IPS DF 6.9 (cell line): ENCODE measurements around the gene TJP1.

Experiments
- DNase-seq: peaks from one replicate; pipeline ENCODE4 v3.0.0-alpha.2; 2013; ENCODE audit warnings: low read depth, low spot score
- H3K27ac ChIP-seq: one replicate; pipeline ENCODE4 v1.5.1; 2013; ENCODE audit warnings: low read length, control low read depth
- H3K27me3 ChIP-seq: 2 replicates; pipeline ENCODE4 v1.6.1; 2013; ENCODE audit warnings: mild to moderate bottlenecking, low read length; ENCODE audit not compliant: control insufficient read depth, insufficient read depth
- H3K36me3 ChIP-seq: 2 replicates; pipeline ENCODE4 v1.6.1; 2013; ENCODE audit warnings: low read length; ENCODE audit not compliant: control insufficient read depth, insufficient read depth
- H3K4me1 ChIP-seq: 2 replicates; pipeline ENCODE4 v1.6.1; 2013; ENCODE audit warnings: low read length; ENCODE audit not compliant: control insufficient read depth, insufficient read depth
- H3K4me3 ChIP-seq: 2 replicates; pipeline ENCODE4 v1.5.1; 2013; ENCODE audit warnings: mild to moderate bottlenecking, low read length
- H3K9me3 ChIP-seq: 2 replicates; pipeline ENCODE4 v1.6.1; 2013; ENCODE audit warnings: low read length, inconsistent platforms; ENCODE audit not compliant: control insufficient read depth, insufficient read depth
- WGBS: extraction: QIAGEN DNeasy Blood & Tissue Kit; methylation state at CpG from one replicate; pipeline ENCODE4 v1.1.7; 2013; ENCODE audit warnings: mixed read lengths, missing lambda C conversion rate; ENCODE audit not compliant: insufficient read length, insufficient coverage; 5-methylcytosine and 5-hydroxymethylcytosine counted together

The TJP1 gene

DNA sequence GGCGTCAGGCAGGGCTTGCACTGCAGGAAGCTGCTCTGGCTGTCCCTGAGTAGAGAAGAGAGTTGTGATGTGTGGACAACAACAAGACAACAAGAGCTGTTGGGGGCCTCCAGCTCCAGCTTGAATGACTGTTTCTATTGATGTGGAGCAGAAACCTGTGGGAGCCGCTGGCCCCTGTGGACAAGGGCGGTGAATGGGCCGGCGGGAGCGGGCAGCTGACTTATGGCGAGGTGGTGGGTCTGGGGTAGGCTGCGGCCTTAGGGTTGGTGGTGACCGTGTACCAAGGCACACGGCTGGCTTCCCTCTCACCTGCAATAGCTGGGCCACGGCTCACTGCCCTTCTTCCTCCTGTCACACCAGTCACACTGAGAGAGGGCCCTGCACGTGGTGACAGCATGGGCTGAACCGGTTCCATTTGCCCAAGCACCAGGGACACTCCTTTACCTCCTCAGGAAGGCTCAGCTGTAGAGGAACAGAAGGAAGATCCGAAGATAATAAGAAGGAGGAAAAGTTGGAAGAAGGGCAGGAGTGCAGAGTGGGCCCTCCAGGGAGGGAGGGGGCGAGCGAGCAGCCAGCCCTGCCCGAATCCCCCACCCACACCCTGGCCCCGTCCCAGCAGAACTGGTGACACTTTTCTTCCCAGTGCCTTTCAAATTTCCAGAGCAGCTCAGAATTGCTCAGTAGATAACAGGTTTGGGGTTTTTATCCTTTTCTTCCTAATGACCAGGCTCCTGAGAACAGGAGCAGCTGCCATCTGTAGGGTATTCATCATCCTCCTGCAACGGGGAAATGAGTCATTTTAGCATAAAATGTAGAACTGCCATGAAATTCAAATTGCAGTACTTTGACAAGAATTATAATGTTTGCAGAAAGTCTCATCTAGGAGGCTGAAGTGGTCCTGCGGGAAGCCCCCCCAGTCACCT lies 136.9 kb downstream of the TJP1 start:
- Histone ChIP-seq H3K36me3 (peaks cover 2% of the 10 kb centered on the region; the same call in 1 of the 2 replicates), H3K27me3 (no peaks in the 10 kb centered on the region), H3K4me1 (0 out of 2 replicates have a peak, but pooled peaks cover 2% of the 10 kb centered on the region), H3K4me3 (no peak overlapping the region), H3K27ac (no peak overlapping the region), H3K9me3 (no peaks in the 10 kb centered on the region)
- no CpG with 5 or more reads among the region's 20 CpGs for WGBS
- DNase-seq: no peak

DNA sequence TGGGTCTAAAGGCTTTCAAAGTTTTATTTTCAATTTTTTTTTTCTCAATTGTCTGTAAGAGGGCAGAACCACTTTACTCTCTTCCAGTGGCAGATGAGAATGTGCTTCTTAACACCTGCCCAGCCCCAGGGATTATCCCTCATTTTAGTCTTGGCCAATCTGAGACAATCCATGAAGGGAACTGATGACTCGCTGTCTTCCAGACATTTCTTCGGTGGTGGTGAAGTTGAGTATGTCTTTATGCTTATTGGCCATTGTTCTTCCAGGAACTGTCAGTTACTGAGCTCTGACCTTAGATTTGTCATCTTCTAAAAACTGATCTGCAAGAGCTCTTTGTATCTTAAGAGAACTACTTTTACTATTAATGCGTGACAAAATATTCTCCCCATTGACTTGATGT lies 139.5 kb downstream of the TJP1 start:
- H3K36me3 ChIP-seq: peaks cover 1% of the 10 kb centered on the region; the same call in 1 of the 2 replicates
- H3K27me3 ChIP-seq: no peaks in the 10 kb centered on the region
- H3K4me1 ChIP-seq: peaks cover 4% of the 10 kb centered on the region; the same call in 1 of the 2 replicates
- no peaks in the 10 kb centered on the region for H3K9me3 ChIP-seq
- no peak overlapping the region for H3K4me3 ChIP-seq
- no CpG with 5 or more reads among the region's 3 CpGs for WGBS
- DNase-seq: no peak
- H3K27ac ChIP-seq: no peak overlapping the region

DNA sequence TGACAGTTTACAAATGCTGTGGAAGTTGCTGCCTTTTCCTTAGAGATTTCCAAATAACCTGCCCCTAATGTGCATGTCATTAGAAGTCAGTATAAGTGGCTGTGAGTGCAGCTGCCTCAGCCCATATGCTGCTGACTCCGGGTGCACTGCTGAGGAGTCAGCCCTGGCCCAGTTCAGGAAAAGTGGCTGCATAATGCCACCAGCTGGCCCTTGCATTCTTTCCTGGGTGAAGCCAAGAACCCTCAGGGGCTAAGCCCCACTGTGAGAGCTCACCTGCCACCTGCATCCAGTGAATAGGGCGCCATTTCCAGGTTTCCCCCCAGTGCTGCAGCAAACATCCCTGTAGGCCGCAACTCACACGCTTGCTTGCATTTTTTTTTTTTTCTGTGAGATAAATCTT lies 139.9 kb downstream of the TJP1 start:
- H3K36me3 ChIP-seq: no peaks in the 10 kb centered on the region; the same call in 1 of the 2 replicates
- H3K4me1 ChIP-seq: peaks cover 5% of the 10 kb centered on the region; the same call in 1 of the 2 replicates
- H3K9me3 ChIP-seq: no peaks in the 10 kb centered on the region
- no peak overlapping the region for H3K4me3 ChIP-seq
- H3K27ac ChIP-seq: no peak overlapping the region
- no CpG with 5 or more reads among the region's 4 CpGs for WGBS
- no peak for DNase-seq
- no peaks in the 10 kb centered on the region for H3K27me3 ChIP-seq

DNA sequence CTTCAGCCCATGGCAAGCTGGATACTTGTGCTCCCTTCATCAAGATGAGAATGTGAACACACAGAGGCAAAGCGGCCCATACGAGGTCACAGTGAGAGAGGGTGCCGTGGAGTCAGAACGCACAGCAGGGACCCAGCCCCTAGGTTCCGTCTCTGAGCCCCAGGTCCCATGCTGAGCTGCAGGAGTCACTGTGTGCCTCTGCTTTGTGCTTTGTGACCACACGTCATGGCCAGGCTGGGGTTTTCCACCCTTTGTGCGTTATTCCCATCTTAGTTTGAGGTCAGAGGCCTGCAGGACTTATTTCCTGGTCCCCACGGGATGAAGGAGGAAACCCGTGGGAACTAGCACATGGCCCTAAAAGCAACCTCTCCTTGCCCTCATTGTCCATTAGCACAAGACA lies 140.3 kb downstream of the TJP1 start:
- Histone ChIP-seq H3K36me3 (no peaks in the 10 kb centered on the region), H3K9me3 (no peaks in the 10 kb centered on the region), H3K27ac (no peak overlapping the region), H3K27me3 (no peaks in the 10 kb centered on the region), H3K4me3 (no peak overlapping the region), H3K4me1 (peaks cover 3% of the 10 kb centered on the region; the same call in 1 of the 2 replicates)
- no CpG with 5 or more reads among the region's 9 CpGs for WGBS
- no peak for DNase-seq

DNA sequence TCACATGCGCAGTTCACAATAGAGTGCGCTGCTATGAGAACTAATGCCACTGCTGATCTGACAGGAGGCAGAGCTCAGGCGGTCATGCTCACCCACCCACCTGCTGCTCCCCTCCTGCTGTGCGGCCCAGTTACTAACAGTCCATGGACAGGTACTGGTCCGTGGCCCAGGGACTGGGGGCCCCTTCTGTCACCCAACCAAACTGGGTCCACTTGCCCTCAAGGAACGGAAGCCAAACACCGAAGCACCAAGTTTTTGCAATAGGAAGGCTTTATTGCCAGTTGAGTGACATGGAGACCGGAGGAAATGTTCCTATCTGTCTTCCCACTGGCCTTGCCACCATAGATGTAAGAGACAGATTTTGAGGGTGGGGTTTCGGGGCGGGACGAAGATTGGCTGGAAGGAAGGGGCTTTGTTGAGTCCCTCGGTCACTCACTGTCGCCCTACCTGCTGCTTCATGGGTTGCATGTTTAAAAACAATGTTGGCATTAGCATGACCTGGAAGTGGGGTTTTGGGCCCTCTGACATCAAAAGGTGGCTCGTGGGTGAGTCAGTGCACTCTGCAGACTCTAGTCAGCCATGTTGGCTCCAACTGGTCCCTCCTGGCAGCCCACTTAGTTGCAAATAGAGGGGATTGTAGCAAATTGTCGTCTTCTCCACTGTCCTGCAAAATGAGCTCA lies 141.0 kb downstream of the TJP1 start:
- Histone ChIP-seq H3K27ac (no peak overlapping the region), H3K27me3 (no peaks in the 10 kb centered on the region), H3K4me3 (no peak overlapping the region), H3K4me1 (peaks cover 3% of the 10 kb centered on the region; the same call in 1 of the 2 replicates), H3K36me3 (no peaks in the 10 kb centered on the region), H3K9me3 (no peaks in the 10 kb centered on the region)
- WGBS: no CpG with 5 or more reads among the region's 15 CpGs
- no peak for DNase-seq

DNA sequence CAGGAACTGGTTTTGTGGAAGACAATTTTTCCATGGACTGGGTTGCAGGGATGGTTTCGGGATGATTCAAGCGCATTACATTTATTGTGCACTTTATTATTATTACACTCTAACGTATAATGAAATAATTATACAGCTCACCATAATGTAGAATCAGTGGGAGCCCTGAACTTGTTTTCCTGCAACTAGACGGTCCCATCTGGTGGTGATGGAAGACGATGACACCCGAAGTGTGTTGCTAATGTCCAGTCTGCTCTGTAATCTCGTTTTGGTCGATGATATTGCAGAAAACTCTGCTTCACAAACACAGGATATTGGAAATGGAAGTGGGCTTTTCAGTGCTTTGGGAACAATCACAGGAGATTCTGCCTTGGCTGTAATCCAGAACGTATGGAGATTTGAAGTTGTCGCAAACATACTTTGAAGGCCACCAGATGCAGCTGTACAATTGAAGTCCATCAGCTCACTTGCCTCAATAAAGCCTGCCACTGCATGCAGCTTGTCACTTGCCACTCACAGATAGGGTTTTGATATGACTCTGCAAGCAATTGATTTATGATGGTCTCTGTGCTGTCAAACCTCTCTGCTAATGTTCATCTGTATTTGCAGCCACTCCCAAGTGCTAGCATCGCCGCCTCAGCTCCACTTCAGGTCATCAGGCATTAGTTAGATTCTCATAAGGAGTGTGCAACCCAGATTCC lies 141.7 kb downstream of the TJP1 start:
- Histone ChIP-seq H3K4me3 (no peak overlapping the region), H3K27me3 (no peaks in the 10 kb centered on the region), H3K27ac (no peak overlapping the region), H3K36me3 (no peaks in the 10 kb centered on the region), H3K4me1 (peaks cover 3% of the 10 kb centered on the region; the same call in 1 of the 2 replicates), H3K9me3 (no peaks in the 10 kb centered on the region)
- no peak for DNase-seq
- no CpG with 5 or more reads among the region's 12 CpGs for WGBS

DNA sequence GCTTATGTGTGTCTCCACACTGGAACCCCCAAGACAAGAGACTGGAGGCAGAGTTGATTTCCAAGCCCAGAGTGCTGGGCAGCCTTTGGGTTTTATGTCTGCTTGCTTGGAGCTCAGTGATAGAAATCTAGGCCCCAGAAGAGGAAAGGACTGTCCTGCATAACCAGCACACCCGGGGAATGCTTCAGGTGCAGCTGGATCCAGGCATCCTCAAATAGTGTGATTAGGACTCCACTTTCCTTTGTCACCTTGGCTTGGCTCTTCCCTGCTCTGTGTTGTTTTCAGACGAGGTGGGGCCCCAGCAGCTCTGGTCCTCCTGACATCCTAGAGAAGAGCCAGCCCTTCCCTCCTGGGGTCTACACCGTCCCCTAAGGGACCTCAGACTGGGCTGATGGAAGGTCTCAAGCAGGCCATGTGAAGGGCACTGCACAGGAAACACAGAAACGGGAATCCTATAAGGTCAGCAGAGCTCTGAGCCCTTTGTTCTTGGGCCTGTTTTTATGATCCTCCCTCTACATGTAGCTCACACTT lies 143.7 kb downstream of the TJP1 start:
- no CpG with 5 or more reads among the region's 4 CpGs for WGBS
- H3K36me3 ChIP-seq: no peaks in the 10 kb centered on the region

DNA sequence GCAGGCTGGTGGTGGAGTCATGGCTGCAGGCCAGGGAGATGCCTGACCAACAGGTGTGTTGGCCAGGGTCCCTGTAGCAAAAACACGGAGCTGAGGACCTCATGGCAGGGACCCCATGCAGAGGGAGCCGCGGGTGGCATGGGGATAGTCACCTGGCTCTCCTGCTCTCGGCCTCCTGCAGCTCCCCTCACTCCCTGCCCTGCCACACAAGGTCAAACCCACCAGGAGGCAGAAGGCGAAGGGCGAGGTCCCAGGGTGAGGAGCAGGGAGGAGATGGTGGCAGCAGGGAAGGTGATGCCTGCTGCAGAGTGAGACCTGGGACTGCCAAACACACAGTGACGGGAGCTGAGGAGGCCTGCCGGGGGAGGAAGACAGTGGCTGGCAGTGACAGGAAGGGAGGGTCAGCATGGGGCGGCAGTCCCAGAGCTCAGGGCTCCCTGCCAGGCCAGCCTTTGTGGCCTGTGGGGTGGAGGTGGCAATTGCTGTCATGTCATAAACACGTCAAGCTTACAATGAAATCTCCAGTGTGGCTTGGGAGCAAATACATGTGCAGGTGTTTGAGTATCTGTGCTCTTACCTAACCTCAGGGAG lies 144.3 kb downstream of the TJP1 start:
- H3K27ac ChIP-seq: no peak overlapping the region
- peaks cover 3% of the 10 kb centered on the region; the same call in 1 of the 2 replicates for H3K4me1 ChIP-seq
- H3K4me3 ChIP-seq: no peak overlapping the region
- H3K27me3 ChIP-seq: no peaks in the 10 kb centered on the region
- no peaks in the 10 kb centered on the region for H3K9me3 ChIP-seq
- DNase-seq: no peak
- no peaks in the 10 kb centered on the region for H3K36me3 ChIP-seq
- WGBS: no CpG with 5 or more reads among the region's 10 CpGs

More for the DNA sequence above, 143.7 kb downstream of the TJP1 start:
- no peak overlapping the region for H3K27ac ChIP-seq
- no peak for DNase-seq
- peaks cover 3% of the 10 kb centered on the region; the same call in 1 of the 2 replicates for H3K4me1 ChIP-seq
- H3K27me3 ChIP-seq: no peaks in the 10 kb centered on the region
- H3K9me3 ChIP-seq: no peaks in the 10 kb centered on the region
- no peak overlapping the region for H3K4me3 ChIP-seq

DNA sequence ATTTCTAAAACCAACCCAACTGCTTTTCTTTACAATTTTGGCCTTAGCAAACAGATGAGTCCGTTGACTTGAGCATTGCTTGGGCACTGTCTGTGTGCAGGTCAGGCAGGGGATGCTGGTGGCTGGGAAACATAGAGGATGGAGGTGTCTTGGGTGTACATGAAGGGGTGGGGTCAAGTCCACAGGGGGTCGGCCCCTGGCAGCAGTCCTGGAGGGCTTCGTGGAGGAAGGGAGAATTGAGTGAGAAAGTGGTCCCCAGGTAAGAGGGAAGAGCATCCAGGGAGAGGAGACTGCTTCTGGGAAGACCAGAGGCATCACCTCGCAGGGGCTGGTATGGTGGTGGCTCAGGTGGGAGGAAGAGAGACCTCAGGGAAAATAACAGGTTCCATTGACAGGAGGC lies 144.8 kb downstream of the TJP1 start:
- Histone ChIP-seq H3K27me3 (no peaks in the 10 kb centered on the region), H3K9me3 (no peaks in the 10 kb centered on the region), H3K27ac (no peak overlapping the region), H3K4me1 (peaks cover 3% of the 10 kb centered on the region; the same call in 1 of the 2 replicates), H3K36me3 (no peaks in the 10 kb centered on the region), H3K4me3 (no peak overlapping the region)
- DNase-seq: no peak
- WGBS: no CpG with 5 or more reads among the region's 4 CpGs
